HG02763 (cell line): ENCODE results near the gene MYO1D.
"Not testable (repeated sequence)": the region's sequence is repeated elsewhere in the genome, so short reads cannot be mapped to it uniquely, and the experiment has no call there.

ENCODE experiments used
- ATAC-seq: cut with Tn5 transposase; IDR thresholded peaks from one replicate; pipeline ENCODE4 v1.9.1; 2021; ENCODE audit warnings: mild to moderate bottlenecking, moderate library complexity; ENCODE audit not compliant: unreplicated experiment

Gene MYO1D

DNA sequence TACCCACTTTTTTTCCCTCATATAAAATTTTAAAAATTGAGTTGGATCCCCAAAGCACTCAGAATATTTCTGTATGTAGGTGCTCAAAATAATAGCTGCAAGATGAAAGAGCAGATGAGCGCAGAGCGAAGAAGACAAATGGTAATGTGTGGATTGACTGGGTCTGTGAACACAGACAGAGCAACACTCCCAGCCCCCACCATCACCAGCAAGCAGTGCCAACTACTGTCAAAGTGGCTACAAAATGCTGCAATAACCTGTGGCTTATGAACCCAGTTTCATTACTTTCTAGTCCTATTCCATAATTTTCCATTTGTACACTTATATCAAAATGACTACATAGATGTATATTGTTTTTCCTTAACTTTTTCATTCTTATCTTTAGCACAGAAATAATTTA, 137.2 kb downstream of the MYO1D start:
- ATAC-seq = no peak

DNA sequence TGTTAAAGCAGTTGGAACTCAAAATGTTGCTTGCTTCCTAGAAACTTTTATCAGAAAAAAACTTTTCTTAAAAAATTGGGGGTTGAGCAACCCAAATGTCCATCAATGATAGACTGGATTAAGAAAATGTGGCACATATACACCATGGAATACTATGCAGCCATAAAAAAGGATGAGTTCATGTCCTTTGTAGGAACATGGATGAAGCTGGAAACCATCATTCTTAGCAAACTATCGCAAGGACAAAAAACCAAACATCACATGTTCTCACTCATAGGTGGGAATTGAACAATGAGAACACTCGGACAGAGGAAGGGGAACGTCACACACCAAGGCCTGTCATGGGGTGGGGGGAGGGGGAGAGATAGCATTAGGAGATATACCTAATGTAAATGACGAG, 137.8 kb downstream of the MYO1D start:
- not testable (repeated sequence) for ATAC-seq

DNA sequence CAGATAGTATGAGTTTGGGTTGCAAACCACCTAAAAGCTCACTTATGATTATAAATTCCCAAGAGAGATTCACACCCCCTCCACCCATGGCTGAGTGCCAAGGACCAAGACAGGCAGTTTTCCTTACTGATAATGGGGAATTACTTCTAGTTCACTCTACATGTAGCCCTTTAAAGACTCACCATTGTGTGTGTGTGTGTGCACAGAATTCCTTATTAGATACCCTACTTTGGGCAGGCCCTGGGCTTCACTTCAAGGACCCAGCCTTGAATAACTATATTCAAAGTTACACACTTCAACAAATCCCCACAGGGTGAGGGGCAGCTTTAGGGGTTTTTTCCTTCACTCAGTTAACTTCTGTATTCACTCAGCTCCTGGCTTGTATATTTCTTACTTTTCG, 143.5 kb downstream of the MYO1D start:
- ATAC-seq = no peak

DNA sequence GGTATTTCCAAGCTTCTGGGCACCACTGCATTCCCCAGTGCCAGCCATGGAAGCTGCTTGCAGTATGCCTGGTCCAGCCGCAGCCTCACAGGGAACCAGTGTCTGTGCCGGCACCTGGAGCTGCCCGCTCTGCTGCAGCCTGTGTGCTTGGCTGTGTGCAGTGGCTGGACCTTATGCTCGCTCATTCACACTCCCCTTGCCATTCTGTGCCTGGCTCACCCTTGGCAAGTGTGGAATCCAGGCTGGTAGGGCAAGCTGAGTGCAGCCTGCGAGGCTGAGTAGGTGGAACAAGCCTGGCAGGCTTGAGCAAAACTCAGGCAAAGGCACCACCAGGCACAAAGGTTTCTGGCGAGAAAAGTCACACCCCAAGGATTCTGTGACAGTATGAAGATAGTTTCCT, 144.0 kb downstream of the MYO1D start:
- no peak for ATAC-seq

DNA sequence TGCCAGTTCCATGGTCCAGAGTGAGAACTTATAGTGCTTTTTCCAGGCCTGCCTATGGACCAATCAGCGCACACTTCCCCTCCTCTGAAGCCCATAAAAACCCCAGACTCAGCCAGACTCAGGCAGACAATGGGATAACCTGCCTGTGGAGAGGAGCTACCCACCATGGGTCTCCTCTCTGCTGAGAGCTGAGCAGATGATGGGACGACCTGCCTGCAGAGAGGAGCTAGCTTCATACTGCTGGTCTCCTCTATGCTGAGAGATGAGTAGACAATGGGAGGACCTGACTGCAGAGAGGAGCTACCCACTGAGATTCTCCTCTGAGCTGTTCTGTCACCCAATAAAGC, 144.7 kb downstream of the MYO1D start:
- ATAC-seq = no peak

DNA sequence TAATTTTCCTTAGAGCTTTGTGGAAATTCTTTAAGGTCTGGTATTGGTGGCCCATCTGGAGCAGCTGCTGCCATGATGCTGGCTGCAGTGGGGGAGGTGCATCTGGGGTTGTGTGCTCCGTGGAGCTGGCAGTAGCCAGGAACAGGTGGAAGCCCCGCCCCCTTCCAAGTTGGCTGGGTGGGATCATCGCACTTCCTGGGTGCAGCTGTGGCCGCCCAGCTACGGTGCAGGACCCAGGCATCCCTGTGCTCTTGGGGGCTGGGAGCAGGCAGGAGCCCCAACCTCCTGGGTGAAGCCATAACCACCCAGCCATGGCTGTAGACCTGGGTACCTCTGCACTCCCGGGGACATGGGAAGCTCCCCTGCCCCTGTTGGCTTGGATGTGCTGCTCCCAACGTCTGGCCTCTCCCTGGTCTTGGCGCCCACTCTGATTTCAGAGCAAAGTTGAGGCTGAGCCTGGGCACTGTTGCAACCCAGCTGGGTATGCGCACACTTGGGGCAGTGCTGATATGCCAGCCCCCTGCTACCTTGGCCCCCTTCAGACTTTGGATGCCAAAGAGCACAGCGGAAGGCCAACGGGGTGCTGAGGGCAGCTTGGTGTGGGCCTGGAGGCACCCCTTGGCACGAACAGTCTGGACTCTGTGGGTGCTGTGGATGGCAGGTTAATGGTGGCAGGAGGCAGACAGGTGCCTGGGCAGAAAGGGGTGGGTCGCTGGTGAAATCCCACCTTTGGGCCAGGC, 145.2 kb downstream of the MYO1D start:
- ATAC-seq = no peak

DNA sequence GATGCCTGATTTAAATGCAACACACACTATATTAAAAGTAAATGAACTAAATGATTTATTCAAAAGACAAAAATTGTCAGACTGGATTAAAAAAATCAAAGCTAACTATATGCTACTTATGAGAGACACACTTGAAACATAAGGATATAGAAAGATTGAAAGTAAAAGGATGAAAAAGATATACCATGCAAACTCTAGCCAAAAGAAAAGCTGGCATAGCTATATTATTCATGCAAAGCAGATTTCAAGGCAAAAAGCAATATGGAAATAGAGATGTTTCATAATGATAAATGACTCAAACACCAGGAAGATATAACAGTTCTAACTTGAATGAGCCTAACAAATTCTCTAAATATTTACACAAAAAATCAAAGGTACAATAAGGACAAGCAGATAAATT, 149.2 kb downstream of the MYO1D start:
- no peak for ATAC-seq

DNA sequence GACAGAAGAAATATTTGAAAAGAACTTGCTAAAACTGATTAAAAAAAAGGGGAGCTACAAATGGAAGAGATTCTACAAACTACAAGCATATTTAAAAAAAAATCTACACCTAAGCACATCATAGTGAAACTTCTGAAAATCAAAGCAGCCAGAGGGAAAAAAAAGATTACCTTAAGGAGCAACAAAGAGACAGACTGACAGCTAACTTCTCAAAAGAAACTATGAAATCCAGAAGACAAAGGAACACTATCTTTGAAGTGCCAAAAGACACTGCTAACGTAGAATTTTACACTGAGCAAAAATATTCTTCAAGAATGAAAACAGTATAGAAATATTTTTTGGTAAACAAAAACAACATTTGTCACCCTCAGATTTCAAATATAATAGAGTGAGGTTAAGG, 151.2 kb downstream of the MYO1D start:
- ATAC-seq = no peak

DNA sequence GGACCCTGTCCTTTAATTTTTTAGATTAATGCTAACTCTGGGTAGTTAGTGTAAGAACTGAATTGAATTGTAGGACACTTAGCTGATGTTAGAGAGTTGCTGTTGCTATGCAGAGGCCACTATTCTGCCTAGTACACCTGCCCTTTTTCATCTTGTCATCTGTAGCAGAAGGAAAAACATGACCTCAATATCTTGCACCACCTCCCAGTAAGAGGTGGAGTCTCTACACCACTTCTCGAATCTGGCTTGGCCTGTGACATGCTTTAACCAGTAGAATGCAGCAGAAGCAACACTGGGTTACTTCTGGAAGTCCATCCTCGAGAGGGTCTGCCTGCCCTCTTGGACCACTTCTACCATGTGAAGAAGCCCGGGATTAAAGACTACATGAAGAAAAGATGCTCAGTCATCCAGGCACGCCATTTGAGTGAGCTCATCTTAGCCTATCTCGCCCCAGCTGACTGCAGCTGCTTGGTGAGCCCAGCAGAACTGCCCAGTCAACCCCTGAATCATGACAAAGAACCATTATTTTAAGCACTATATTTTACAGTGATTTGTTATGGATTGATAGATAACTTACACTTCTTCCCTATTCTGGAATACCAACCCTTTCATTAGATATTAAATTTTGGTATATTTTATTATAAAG, 153.5 kb downstream of the MYO1D start:
- ATAC-seq = no peak

DNA sequence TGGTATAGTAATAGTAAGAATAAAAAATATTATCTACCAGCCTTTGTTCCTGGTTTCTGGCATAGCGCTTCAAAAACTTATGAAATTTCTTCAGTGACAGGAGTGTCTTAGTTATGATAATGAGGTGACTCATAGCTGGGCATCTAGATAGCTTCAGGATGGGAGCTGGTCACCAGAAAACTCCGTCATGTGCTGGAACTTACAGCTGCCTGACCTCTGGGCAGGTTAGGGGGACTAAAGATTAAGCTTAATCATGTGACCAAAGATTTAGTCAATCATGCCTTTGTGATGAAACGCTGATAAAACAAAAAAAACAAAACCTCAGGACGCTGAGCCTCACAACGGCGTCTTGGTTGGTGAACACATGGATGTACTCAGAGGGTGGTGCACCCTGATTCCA, 154.2 kb downstream of the MYO1D start:
- no peak for ATAC-seq

DNA sequence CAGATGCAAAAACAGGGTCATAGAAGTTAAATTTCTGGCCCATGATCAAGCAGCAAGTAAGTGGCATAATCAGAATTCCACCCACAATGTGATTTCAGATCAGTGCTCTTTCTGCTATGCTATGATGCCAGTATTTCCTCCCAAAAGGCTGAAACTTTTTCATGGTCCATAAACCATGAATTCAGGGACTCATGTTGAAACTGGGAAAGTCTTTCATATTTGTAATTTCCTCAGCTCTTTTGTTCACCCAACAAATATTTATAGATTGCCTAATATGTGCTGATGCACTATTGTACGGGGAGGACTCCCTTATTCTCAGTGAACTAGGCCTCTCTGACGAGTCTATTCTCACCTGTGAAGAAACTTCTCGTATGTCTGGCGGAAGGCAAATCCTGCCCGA, 156.3 kb downstream of the MYO1D start:
- no peak for ATAC-seq

DNA sequence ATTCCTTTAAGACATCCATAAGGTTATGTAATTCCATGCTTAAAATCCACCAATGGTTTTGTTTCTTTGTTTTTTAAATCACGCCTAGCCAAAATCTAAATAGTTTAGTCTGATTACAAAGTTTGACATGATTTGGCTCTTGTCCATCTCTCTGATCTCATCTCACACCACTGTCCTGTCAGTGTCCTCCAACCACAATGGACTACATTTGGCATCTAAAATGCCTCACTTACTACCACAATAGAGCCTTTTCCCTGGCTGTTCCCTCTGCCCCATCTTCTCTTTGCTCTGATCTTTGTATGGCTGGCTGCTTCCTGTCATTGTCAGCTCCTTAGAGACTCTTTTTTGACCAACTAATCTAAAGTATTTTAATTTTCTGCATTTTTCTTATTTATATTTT, 157.2 kb downstream of the MYO1D start:
- no peak for ATAC-seq

DNA sequence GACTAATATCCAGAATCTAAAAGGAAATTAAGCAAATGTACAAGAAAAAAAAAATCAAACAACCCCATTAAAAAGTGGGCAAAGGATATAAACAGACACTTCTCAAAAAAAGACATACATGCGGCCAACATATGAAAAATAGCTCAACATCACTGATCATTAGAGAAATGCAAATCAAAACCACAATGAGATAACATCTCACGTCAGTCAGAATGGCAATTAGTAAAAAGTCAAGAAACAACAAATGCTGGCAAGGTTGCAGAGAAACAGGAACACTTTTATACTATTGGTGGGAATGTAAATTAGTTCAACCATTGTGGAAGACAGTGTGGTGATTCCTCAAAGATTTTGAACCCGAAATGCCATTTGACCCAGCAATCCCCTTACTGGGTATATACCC, 162.0 kb downstream of the MYO1D start:
- not testable (repeated sequence) for ATAC-seq

DNA sequence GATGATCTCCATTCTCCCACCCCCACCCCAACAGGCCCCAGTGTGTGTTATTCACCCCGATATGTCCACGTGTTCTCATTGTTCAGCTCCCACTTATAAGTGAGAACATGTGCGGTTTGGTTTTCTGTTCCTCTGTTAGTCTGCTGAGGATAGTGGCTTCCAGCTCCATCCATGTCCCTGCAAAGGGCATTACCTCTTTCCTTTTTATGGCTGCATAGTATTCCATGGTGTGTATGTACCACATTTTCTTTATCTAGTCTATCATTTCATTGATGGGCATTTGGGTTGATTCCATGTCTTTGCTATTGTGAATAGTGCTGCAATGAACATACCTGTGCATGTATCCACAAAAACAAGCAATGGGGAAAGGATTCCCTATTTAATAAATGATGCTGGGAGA, 162.7 kb downstream of the MYO1D start:
- ATAC-seq = not testable (repeated sequence)

DNA sequence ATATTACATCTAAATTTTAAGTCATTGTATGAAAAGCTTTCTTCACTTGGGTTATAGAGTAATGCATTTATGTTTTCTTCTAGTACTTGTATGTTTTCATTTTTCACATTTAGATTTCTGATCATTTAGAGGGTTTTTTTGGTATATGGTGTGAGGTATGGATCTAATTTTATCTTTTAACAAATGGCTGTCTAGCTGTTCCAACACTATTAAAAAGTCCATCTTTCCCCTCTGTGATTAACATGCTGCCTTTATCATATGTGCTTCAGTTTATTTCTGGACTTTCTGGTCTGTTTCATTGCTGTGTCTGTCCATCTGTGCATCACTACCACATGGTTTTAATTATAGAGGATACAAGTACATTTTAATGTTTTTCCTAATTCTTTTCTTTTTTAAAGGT, 163.8 kb downstream of the MYO1D start:
- ATAC-seq = no peak

DNA sequence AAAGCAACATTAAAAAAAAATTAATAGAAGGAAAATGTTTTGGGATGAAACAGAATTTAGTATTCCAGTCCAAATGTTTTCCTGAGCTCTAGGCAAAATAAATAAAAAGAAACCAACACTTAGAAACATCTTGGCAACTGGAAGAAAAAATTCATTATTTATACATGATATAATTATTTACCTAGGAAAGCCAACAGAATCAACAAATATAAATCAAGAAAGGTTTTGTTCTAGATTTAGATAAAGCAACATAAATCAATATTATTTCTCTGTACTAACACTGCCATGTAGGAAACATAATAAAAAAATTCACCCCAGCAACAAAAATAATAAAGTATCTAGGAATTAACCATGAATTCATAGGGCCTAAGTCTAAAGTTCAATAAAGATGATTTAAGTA, 167.4 kb downstream of the MYO1D start:
- ATAC-seq = no peak

DNA sequence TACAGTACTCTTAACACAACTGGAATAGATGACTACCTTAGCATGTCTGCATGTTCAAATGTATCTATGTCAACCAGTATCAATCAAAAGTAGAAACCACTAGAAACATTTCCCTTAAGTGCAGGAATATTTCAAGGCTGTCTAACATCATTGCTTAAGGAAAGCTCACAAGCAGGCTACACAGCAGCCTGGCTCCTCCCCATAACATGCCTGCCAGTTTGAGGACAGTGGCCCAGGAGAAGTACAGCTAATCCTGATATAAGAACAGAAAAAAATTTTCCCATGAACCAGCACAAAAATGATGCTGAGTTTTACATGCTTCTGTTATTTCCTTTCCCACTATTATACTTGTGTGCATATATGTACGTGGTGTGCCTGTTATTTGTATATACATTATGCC, 175.1 kb downstream of the MYO1D start:
- ATAC-seq = no peak

DNA sequence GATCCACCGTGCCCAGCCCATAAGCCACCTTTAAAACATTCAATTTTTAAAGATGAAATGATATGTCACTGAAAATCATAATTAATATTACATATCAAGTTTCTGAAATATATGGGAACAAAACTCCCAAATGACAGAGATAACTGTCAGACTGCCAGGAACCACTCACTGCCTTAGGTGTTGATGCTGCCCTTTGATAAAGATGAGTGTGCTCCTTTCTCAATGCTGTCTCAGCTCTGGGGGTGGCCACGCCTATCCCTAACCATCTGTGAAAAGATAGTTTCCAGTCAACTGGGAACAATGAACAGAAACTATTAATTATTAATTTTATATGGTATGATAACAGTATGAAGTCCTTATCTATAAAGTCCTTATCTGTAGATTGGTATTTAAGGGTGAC, 177.7 kb downstream of the MYO1D start:
- ATAC-seq = no peak

DNA sequence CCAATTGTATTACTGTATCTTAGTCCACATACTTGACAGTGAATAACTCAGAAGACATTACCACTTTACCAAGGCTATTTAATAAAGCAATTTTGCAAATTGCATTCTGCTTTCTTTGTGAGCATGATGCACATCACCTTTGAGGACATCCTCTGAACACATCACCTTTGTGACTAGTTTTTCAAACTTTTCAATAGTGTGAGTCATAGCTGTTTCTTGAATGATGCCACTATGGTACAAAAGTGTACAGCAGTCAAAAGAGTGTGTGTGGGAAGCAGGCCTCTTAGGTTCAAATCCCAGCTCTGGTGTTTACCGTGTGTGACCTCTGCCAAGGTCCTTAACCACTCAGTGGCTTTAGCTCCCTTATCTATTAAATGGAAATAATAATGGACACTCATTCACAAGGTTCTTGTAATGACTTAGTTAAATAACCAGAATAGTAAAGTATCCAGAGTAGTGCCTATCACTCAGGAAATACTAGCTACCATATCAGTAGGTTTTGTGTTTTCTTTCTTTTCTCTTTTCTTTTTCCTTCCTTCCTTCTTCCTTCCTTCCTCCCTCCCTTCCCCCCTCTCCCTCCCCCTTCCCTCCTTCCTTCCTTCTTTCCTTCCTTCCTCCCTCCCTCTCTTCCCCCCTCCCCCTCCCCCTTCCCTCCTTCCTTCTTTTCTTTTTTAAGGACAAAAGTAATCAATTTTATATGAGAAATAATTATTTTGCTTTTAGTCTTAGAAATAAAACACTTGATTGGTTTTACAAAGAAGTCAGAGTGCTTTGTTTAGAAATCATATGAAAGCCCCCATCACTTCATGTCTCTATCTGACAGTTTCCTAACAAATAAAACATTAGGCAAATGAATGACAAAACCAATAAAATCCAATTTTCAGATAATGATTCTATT, 178.9 kb downstream of the MYO1D start:
- no peak for ATAC-seq

DNA sequence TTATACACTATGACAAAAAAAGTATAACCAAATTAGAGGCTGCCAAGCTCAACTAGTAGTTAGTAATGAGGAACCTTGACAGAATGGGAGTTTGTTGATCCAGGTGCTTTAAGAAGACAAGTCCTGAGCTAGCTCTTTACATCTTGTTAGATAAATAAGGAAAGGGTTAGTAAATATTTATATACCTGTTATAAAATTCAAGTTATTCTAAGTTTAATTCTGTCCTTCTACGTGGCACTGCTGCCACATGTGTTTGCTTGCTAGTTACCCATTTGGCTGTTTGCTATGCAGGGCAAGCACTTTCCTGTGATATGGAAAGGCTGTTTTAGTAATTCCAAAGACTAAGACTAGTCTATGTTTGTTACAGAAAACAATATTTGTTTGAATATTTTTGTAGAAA, 180.5 kb downstream of the MYO1D start:
- no peak for ATAC-seq

DNA sequence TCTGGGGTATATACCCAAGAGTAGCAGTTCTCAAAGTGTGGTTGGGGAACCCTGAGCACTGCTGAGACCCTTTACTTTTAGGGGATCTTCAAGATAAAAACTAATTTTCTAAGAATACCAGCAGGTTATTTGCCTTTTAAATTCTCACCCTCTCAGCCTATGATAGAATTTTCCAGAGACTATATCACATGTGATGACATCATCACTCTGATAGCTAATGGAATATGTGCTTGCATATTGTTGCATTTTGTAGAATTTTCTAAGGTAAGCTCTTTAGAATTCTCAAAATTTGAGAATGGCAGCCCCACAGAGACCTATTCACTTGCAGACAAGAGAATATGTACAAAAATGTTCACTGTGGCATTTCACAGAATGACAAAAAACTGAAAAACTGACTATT, 181.1 kb downstream of the MYO1D start:
- no peak for ATAC-seq
